Endothelial cell (in vitro differentiated cells): ENCODE data around the gene ZNF724. TPM values are rescaled to one million over a fixed set of nuclear protein-coding genes. Genes with fewer than 3 reads are reported as not detected.

Source experiments
- DNase-seq: peaks from one replicate; pipeline ENCODE4 v3.0.0; 2021; ENCODE audit warnings: low spot score
- H3K27ac Mint-ChIP-seq: one replicate; pipeline ENCODE4 v1.8.0; 2021; ENCODE audit warnings: mixed read lengths, inconsistent platforms; ENCODE audit not compliant: unreplicated experiment
- H3K27me3 Mint-ChIP-seq: one replicate; pipeline ENCODE4 v1.8.0; 2021; ENCODE audit warnings: mild to moderate bottlenecking, moderate library complexity, mixed read lengths, inconsistent platforms; ENCODE audit not compliant: unreplicated experiment
- H3K36me3 Mint-ChIP-seq: one replicate; pipeline ENCODE4 v1.8.0; 2021; ENCODE audit warnings: mild to moderate bottlenecking, low read depth, mixed read lengths, inconsistent platforms; ENCODE audit not compliant: unreplicated experiment
- H3K4me1 Mint-ChIP-seq: one replicate; pipeline ENCODE4 v1.8.0; 2021; ENCODE audit warnings: mild to moderate bottlenecking, mixed read lengths, inconsistent platforms; ENCODE audit not compliant: unreplicated experiment
- H3K4me3 Mint-ChIP-seq: one replicate; pipeline ENCODE4 v1.8.0; 2021; ENCODE audit warnings: mild to moderate bottlenecking, mixed read lengths, inconsistent platforms; ENCODE audit not compliant: unreplicated experiment
- H3K9me3 Mint-ChIP-seq: one replicate; pipeline ENCODE4 v1.8.0; 2021; ENCODE audit warnings: mixed read lengths, inconsistent platforms; ENCODE audit not compliant: unreplicated experiment
- CTCF ChIP-seq: fragments of 200-600 bp; sonication (generic); IDR thresholded peaks from one replicate; pipeline ENCODE4 v1.5.0; 2021; ENCODE audit warnings: antibody characterized with exemption; ENCODE audit not compliant: unreplicated experiment
- total RNA-seq: library from RNA; stranded (reverse); fragmentation: NEBNext Ultra II Directional; extraction: Animal tissue kit (Norgen Biotek cat#: 25700); gene quantifications from one replicate; pipeline ENCODE4 v1.2.1, GENCODE V29; 2021; ENCODE audit not compliant: unreplicated experiment

Gene ZNF724
- total RNA-seq, 1 donor from 2014 or later, result 10.6 TPM

- Mint-ChIP-seq H3K27me3 (peaks cover 2% of the 10 kb centered on the region), H3K4me1 (peaks cover 13% of the 10 kb centered on the region), H3K4me3 (peak overlapping the region; percentile 96), H3K27ac (peak overlapping the region; percentile 91), H3K36me3 (peaks cover 8% of the 10 kb centered on the region), H3K9me3 (no peaks in the 10 kb centered on the region)
- DNase-seq, result no peak
- TF ChIP-seq CTCF, result no peak
Measured at GRCh38 chr19:23273022-23273589, 22.9 kb upstream of the ZNF724 start.

GRCh38 chr19:23263870-23264590, 13.8 kb upstream of the ZNF724 start:
- Mint-ChIP-seq H3K27ac (no peak overlapping the region), H3K36me3 (peaks cover 42% of the 10 kb centered on the region), H3K4me3 (no peak overlapping the region), H3K27me3 (peaks cover 4% of the 10 kb centered on the region), H3K4me1 (no peaks in the 10 kb centered on the region), H3K9me3 (no peaks in the 10 kb centered on the region)
- no peak for DNase-seq
- no peak for TF ChIP-seq CTCF

- no peak overlapping the region for H3K27ac Mint-ChIP-seq
- TF ChIP-seq CTCF, result no peak
- H3K4me3 Mint-ChIP-seq, result no peak overlapping the region
- no peaks in the 10 kb centered on the region for H3K9me3 Mint-ChIP-seq
- peaks cover 4% of the 10 kb centered on the region for H3K27me3 Mint-ChIP-seq
- no peak for DNase-seq
- peaks cover 46% of the 10 kb centered on the region for H3K36me3 Mint-ChIP-seq
- H3K4me1 Mint-ChIP-seq, result no peaks in the 10 kb centered on the region
Measured at GRCh38 chr19:23263396-23263795, 13.2 kb upstream of the ZNF724 start.

GRCh38 chr19:23262920-23263319, 12.7 kb upstream of the ZNF724 start:
- H3K36me3 Mint-ChIP-seq, result peaks cover 46% of the 10 kb centered on the region
- H3K4me1 Mint-ChIP-seq, result no peaks in the 10 kb centered on the region
- peaks cover 4% of the 10 kb centered on the region for H3K27me3 Mint-ChIP-seq
- no peak for DNase-seq
- no peak overlapping the region for H3K4me3 Mint-ChIP-seq
- H3K27ac Mint-ChIP-seq, result no peak overlapping the region
- no peak for TF ChIP-seq CTCF
- H3K9me3 Mint-ChIP-seq, result no peaks in the 10 kb centered on the region

GRCh38 chr19:23261496-23262020, 11.4 kb upstream of the ZNF724 start:
- Mint-ChIP-seq H3K27me3 (peaks cover 4% of the 10 kb centered on the region), H3K36me3 (peaks cover 42% of the 10 kb centered on the region), H3K27ac (no peak overlapping the region), H3K4me1 (no peaks in the 10 kb centered on the region), H3K4me3 (no peak overlapping the region), H3K9me3 (no peaks in the 10 kb centered on the region)
- no peak for TF ChIP-seq CTCF
- DNase-seq, result no peak
